Measurements from ENCODE around the gene KANK4. TPM values are rescaled to one million over a fixed set of nuclear protein-coding genes. Genes with fewer than 3 reads are reported as not detected.

KANK4 gene
- total RNA-seq, 6 donors from 2014 or later, result 0.63 to 9.8 (median 3.7) TPM

DNA sequence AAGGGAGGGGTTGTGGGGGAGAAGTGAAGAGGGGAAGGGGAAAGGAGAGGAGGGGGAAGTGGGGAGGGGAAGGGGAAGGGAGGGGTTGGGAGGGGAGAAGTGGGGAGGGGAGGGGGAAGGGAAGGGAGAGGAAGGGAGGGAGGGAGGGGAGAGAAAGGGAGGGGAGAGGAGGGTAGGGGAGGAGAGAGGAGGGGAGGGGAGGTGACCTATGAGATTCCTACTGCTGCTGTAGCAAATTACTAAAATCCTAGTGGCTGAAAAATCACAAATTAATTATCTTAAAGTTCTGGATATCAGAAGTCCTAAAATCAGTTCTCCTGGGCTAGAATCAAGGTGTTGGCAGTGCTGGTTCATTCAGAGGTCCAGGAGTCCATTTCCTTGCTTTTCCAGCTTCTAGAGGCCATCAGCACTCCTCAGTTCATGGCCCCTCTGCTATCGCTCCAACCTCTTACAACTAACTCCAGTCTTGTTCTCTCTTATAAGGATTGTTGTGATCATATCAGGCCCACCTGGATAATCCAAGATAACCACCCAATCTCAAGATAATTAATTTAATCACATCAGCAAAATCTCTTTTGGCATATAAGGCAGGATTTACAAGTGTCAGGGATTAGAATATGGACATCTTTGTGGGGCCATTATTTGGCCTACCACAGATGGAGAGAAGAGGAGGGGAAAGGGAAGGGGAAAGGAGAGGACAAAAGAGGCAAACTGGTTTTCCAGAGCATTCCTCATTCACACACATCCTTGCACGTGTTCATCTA lies 30.4 kb upstream of the KANK4 start:
- TF ChIP-seq POLR2AphosphoS5 (IDR thresholded peaks at IDR 0.05) (no peak), EP300 (IDR thresholded peaks at IDR 0.05) (no peak), POLR2A (IDR thresholded peaks at IDR 0.05) (no peak)
- TF ChIP-seq, protein P1, sequence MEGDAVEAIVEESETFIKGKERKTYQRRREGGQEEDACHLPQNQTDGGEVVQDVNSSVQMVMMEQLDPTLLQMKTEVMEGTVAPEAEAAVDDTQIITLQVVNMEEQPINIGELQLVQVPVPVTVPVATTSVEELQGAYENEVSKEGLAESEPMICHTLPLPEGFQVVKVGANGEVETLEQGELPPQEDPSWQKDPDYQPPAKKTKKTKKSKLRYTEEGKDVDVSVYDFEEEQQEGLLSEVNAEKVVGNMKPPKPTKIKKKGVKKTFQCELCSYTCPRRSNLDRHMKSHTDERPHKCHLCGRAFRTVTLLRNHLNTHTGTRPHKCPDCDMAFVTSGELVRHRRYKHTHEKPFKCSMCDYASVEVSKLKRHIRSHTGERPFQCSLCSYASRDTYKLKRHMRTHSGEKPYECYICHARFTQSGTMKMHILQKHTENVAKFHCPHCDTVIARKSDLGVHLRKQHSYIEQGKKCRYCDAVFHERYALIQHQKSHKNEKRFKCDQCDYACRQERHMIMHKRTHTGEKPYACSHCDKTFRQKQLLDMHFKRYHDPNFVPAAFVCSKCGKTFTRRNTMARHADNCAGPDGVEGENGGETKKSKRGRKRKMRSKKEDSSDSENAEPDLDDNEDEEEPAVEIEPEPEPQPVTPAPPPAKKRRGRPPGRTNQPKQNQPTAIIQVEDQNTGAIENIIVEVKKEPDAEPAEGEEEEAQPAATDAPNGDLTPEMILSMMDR (IDR thresholded peaks at IDR 0.05), result no peak
- 91 to 93% methylated on average over 2 of the region's 2 CpGs for WGBS, 2 donors

DNA sequence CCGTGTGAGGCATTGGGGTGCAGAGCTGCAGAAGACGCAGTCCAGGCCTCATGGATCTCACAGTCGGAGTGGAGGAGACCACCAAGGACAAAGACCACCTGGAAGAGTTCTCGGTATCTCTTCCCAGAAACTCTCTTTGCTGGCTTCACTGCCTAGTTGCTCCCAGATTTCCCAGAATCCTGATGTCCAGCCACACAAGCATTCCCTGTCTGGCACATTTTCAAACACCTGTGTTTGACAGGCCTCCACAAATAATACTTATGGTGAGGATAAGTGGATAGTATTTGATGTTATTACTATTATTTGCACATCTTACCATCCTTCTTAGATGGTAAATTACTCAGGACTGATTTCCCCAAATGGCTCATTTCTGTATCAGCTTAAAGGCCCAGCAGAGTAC lies 27.7 kb upstream of the KANK4 start:
- ATAC-seq (ENCODE audit: low FRiP score in 2 of 2) (no peak), DNase-seq (no peak)
- H3K36me3 ChIP-seq, result no peaks in the 10 kb centered on the region
- H3K27me3 ChIP-seq, result no peaks in the 10 kb centered on the region
- H3K27ac ChIP-seq, result no peak overlapping the region
- no peak overlapping the region for H3K4me3 ChIP-seq
- H3K4me1 ChIP-seq, result peaks cover 0 to under 1% (median 0%) of the 10 kb centered on the region in 4 donors
- TF ChIP-seq POLR2A (IDR thresholded peaks at IDR 0.05), result no peak
- no peak for TF ChIP-seq EP300 (IDR thresholded peaks at IDR 0.05)
- TF ChIP-seq, protein P1 (IDR thresholded peaks at IDR 0.05), result no peak
- TF ChIP-seq POLR2AphosphoS5 (IDR thresholded peaks at IDR 0.05), result no peak
- WGBS, 2 donors, result 87 to 95% methylated on average over 4 of the region's 4 CpGs
- no peaks in the 10 kb centered on the region for H3K9me3 ChIP-seq

More for the DNA sequence above, 30.4 kb upstream of the KANK4 start:
- Histone ChIP-seq H3K4me3 (no peak overlapping the region), H3K27ac (no peak overlapping the region), H3K36me3 (no peaks in the 10 kb centered on the region), H3K27me3 (no peaks in the 10 kb centered on the region), H3K9me3 (no peaks in the 10 kb centered on the region), H3K4me1 (peaks cover 0 to 8% (median 0%) of the 10 kb centered on the region in 4 donors)
- ATAC-seq (ENCODE audit: low FRiP score in 2 of 2) (no peak), DNase-seq (no peak)

DNA sequence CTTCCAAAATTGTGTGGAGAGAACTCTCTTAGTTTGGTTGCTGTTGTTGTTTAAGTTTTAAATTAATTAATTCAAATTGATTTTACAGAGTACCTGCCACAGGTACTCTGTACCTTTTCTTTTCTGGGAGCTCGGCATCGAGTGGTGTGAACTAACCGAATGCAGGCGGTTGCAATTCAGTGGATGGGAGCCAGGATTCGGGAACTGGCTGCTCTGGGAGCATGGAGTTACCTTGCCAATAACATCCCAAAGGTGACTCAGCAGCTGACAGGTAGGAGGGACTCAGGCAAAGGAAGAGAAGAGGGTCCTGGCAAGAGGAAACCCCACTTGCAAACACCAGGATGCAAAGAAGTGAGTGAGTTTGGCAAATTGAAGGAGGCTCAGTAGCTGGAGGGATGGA lies 24.7 kb upstream of the KANK4 start:
- WGBS, 2 donors, result 92% methylated on average over 5 of the region's 5 CpGs
- Histone ChIP-seq H3K36me3 (no peaks in the 10 kb centered on the region), H3K4me1 (no peaks in the 10 kb centered on the region), H3K27me3 (no peaks in the 10 kb centered on the region), H3K4me3 (no peak overlapping the region), H3K27ac (no peak overlapping the region), H3K9me3 (no peaks in the 10 kb centered on the region)
- DNase-seq (no peak), ATAC-seq (ENCODE audit: low FRiP score in 2 of 2) (no peak)
- TF ChIP-seq POLR2A (IDR thresholded peaks at IDR 0.05) (no peak), EP300 (IDR thresholded peaks at IDR 0.05) (no peak), POLR2AphosphoS5 (IDR thresholded peaks at IDR 0.05) (no peak)
- TF ChIP-seq, protein P1 (IDR thresholded peaks at IDR 0.05), result no peak

DNA sequence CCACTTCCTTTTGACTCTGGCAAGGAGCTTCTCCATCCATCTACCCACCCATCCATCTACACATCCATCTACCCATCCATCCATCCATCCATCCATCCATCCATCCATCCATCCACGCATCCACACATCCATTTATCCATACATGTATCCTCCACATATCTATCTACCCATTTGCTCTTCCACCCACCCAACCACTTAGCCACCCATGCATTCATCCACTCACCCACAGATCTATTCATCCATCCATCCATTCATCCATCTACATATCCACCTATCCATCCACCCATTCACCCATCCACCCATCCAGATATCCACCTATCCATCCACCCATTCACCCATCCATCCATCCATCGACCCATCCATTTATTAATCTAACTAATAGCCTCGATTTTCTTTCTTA lies 23.0 kb upstream of the KANK4 start:
- WGBS, 2 donors, result 91 to 93% methylated on average over 3 of the region's 3 CpGs
- ATAC-seq (ENCODE audit: low FRiP score in 2 of 2) (no peak), DNase-seq (no peak)
- H3K4me3 ChIP-seq, result no peak overlapping the region
- no peaks in the 10 kb centered on the region for H3K27me3 ChIP-seq
- no peaks in the 10 kb centered on the region for H3K9me3 ChIP-seq
- TF ChIP-seq POLR2A (IDR thresholded peaks at IDR 0.05), result no peak
- TF ChIP-seq, protein P1 (IDR thresholded peaks at IDR 0.05), result no peak
- no peak for TF ChIP-seq EP300 (IDR thresholded peaks at IDR 0.05)
- no peak for TF ChIP-seq POLR2AphosphoS5 (IDR thresholded peaks at IDR 0.05)
- H3K4me1 ChIP-seq, result peaks cover 0 to 3% (median 0%) of the 10 kb centered on the region in 4 donors
- no peaks in the 10 kb centered on the region for H3K36me3 ChIP-seq
- H3K27ac ChIP-seq, result no peak overlapping the region

DNA sequence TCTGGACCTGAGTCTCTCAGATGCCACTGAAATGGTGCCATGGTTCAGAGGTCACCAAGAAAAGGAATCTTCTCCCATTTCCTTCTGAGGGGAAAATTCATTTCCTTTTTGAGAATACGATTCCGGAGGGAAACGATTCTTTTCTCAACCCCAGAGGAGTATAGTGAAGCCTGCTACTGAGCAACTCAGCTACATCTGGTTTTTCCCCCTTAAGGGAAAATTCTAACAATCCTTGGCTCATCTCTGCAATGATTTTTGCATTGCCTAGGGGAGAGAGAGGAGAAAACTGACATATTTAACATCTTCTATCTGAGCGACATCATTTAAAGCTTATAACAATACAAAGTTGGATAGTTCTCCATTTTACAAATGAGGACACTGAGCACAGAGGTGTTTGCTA lies 22.4 kb upstream of the KANK4 start:
- Histone ChIP-seq H3K27me3 (no peaks in the 10 kb centered on the region), H3K27ac (no peak overlapping the region), H3K9me3 (no peaks in the 10 kb centered on the region), H3K4me3 (no peak overlapping the region), H3K4me1 (peaks cover 0 to 10% (median 0%) of the 10 kb centered on the region in 4 donors), H3K36me3 (no peaks in the 10 kb centered on the region)
- no peak for TF ChIP-seq EP300 (IDR thresholded peaks at IDR 0.05)
- TF ChIP-seq, protein P1 (IDR thresholded peaks at IDR 0.05), result no peak
- TF ChIP-seq POLR2A (IDR thresholded peaks at IDR 0.05), result no peak
- TF ChIP-seq POLR2AphosphoS5 (IDR thresholded peaks at IDR 0.05), result no peak
- DNase-seq (no peak), ATAC-seq (ENCODE audit: low FRiP score in 2 of 2) (no peak)
- 66 to 67% methylated on average over 4 of the region's 4 CpGs for WGBS, 2 donors
